GM21526 (cell line): ENCODE data around the gene KCNK15.

ENCODE experiments used
- ATAC-seq: cut with Tn5 transposase; IDR thresholded peaks from one replicate; pipeline ENCODE4 v1.9.1; 2021; ENCODE audit warnings: moderate library complexity; ENCODE audit not compliant: unreplicated experiment, low FRiP score

The KCNK15 gene

GRCh38 chr20:44733341-44734069, 12.2 kb upstream of the KCNK15 start:
- ATAC-seq, result no peak

DNA sequence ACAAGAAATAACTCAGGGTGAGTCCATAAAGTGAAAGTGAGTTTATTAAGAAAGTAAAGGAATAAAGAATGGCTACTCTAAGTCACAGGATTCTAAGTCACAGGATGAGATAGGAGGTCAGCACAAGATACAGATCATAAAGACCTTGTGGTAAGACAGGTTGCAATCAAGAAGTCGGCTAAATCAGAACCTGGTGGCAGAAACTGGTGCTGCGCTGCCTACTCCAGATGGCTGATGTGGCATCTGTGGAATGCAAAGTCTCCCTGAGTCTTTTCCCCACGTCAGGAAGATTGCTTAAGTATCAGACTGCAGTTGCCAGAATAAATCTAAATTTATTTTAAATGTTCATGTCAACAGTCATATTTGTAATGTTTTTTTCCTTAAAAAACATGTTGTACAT, 10.7 kb upstream of the KCNK15 start:
- no peak for ATAC-seq

- ATAC-seq, result no peak
Observed at GRCh38 chr20:44735816-44736169, 9.9 kb upstream of the KCNK15 start.

- ATAC-seq, result no peak
Observed at GRCh38 chr20:44736170-44737021, 9.3 kb upstream of the KCNK15 start.

- no peak for ATAC-seq
Observed at GRCh38 chr20:44737116-44737515, 8.5 kb upstream of the KCNK15 start.

DNA sequence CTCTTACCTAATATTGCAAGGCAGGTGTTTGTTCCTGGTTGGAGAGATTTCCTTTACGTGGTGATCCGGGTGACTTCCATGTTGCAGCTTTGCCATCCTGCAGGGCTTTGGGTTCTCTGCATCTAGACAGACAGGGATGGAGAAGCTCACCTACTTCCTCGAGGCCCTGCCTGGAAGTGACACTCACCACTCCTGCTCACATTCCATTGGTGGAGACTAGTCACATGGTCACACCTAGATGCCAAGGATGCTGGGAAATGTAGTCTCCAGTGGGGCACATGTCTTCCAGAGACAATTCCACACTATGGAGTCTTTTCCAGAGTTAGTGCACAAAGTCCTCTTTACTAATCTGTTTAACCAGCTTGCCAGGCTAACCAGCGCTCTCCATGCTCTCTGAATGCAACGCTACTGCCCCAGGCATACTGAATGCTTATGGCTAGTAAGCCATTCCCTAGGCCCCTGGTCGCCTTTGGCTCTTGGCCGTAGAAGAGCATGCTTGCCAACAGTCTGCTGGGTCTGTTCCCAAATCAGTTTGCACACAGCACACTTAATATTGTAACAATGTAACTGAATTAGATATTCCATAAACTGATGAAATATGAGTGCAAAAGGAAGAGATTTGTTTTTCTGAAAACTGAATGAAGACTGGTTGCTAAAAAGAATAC, 6.7 kb upstream of the KCNK15 start:
- ATAC-seq, result no peak

- no peak for ATAC-seq
Observed at GRCh38 chr20:44739942-44740341, 5.7 kb upstream of the KCNK15 start.

GRCh38 chr20:44742304-44743079, 3.2 kb upstream of the KCNK15 start:
- no peak for ATAC-seq

GRCh38 chr20:44743080-44743701, 2.5 kb upstream of the KCNK15 start:
- ATAC-seq, result no peak

- ATAC-seq, result no peak
Observed at GRCh38 chr20:44743916-44744655, 1.6 kb upstream of the KCNK15 start.

DNA sequence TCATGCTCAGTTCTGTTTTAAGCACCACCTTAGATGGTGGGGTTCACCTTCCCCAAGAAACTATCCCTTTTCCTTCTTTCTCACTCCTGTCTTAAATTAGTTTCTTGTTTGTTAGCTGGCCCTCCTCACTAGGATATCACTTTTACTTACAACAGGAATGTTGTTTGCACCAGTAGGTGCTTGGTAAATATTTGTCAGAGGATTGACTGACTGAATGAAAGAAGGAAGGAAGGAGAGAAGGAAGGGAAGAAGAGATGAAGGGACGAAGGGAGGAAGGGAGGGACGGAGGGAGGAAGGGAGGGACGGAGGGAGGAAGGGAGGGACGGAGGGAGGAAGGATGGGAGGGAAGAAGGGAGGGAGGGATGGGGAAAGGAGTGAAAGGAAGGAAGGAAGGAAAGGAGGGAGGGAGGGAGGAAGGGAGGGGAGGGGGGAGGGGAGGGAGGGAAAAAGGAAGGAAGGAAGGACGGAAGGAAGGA, 505 bp upstream of the KCNK15 start:
- no peak for ATAC-seq

DNA sequence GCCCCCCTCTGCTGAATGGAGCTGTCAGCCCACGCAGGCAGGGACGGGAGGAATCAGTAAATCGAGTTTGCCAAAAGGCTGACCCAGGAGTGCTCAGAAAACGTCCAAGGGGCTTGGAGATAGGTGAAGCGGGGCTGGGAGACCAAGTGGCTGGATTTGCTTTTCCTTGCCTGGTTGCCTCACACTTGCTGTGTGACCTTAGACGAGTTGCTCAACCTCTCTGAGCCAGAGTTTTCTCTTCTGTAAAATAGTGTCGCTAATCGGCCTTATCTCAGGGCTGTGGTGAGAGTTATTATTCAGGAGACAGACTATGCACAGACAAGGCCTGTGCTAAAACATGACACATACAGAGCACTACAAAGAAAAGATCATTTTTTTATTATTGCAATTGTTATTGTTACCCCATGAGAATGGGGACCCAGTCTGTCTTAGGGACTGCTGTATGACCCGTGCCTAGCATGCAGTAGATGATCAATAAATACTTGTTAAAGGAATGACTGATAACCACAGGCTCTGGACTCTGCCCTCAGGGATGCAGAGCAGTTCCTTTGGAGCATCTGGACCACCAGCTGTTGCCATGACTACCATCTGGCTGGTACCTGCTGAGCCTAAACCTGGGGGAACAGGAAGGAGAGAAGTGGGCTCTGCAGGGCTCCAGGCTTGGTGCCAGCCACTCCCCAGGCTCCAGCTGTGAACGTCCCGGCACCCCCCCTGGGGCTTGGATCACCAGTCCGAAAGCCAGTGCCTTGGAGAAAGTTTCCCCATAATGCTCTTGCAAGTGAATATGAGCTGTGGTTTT, 901 bp downstream of the KCNK15 start:
- ATAC-seq, result no peak

DNA sequence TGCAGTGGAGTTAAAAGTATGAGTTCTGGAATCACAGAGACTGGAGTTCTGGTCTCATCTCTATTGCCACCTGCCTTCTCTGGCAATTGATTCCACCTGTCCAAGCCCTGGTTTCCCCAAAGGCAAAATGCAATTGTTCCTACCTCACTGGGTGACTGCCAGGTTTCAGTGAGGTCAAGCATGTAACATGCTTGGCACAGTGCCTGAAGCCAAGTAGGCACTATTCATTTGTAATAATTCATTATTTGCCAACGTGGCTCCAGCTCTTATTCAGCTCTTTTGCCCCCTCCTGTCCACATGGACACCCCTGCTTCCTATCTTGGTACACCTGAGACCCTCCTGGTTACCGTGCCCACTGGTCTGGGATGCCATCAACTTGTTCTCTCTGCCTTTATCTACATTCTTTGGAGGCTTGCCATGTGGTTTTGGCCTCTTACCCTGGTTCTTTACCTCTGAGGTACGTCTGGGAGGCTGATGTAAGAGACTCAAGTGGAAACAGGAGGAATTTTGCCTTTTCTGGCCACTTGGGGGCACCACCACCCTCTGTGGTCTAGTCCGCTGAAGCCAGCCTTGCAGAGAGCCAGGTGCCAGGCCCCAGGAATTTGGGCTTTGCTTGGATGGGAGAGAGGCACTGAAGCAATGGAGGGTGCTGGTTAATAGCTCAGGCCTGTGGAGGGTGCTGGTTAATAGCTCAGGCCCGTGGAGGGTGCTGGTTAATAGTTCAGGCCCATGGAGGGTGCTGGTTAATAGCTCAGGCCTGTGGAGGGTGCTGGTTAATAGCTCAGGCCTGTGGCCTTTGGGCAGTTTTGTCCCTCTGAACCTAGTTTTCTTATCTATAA, 1.7 kb downstream of the KCNK15 start:
- no peak for ATAC-seq

GRCh38 chr20:44748005-44748370, 2.3 kb downstream of the KCNK15 start:
- no peak for ATAC-seq

GRCh38 chr20:44750081-44750805, 4.6 kb downstream of the KCNK15 start:
- no peak for ATAC-seq

GRCh38 chr20:44752099-44752931, 6.7 kb downstream of the KCNK15 start:
- no peak for ATAC-seq
